ENCODE data around the gene LPAR1.
"Not testable (repeated sequence)": the region's sequence is repeated elsewhere in the genome, so short reads cannot be mapped to it uniquely, and the experiment has no call there.

Gene LPAR1

GRCh38 chr9:111038331-111039230, at the start of gene LPAR1:
TSS of gene LPAR1 (minus strand) at chr9:111038470. CDS start at chr9:110972117, 66,353 bp downstream.
- no peak for DNase-seq (ENCODE audit: low read depth in 2 of 2)

GRCh38 chr9:111078391-111079038, 40.2 kb upstream of the LPAR1 start:
- DNase-seq (ENCODE audit: low read depth in 2 of 2): no peak

- DNase-seq (ENCODE audit: low read depth in 2 of 2): no peak
These were observed 38.2 kb upstream of the LPAR1 start for GRCh38 chr9:111076519-111076918.

- DNase-seq (ENCODE audit: low read depth in 2 of 2): no peak
These were observed 37.8 kb upstream of the LPAR1 start for GRCh38 chr9:111076042-111076441.

- DNase-seq (ENCODE audit: low read depth in 2 of 2): no peak
These were observed 36.1 kb upstream of the LPAR1 start for GRCh38 chr9:111074395-111074794.

GRCh38 chr9:111069183-111069582, 30.9 kb upstream of the LPAR1 start:
- no peak for DNase-seq (ENCODE audit: low read depth in 2 of 2)

GRCh38 chr9:111068771-111069170, 30.5 kb upstream of the LPAR1 start:
- DNase-seq (ENCODE audit: low read depth in 2 of 2): no peak

GRCh38 chr9:111068383-111068730, 30.1 kb upstream of the LPAR1 start:
- no peak for DNase-seq (ENCODE audit: low read depth in 2 of 2)

GRCh38 chr9:111066468-111066867, 28.2 kb upstream of the LPAR1 start:
- no peak for DNase-seq (ENCODE audit: low read depth in 2 of 2)

- DNase-seq (ENCODE audit: low read depth in 2 of 2): no peak
These were observed 27.1 kb upstream of the LPAR1 start for GRCh38 chr9:111065414-111065813.

GRCh38 chr9:111064160-111064837, 26.0 kb upstream of the LPAR1 start:
- DNase-seq (ENCODE audit: low read depth in 2 of 2): no peak

GRCh38 chr9:111063332-111063731, 25.1 kb upstream of the LPAR1 start:
- no peak for DNase-seq (ENCODE audit: low read depth in 2 of 2)

- no peak for DNase-seq (ENCODE audit: low read depth in 2 of 2)
These were observed 19.9 kb upstream of the LPAR1 start for GRCh38 chr9:111058166-111058565.

- no peak for DNase-seq (ENCODE audit: low read depth in 2 of 2)
These were observed 18.3 kb upstream of the LPAR1 start for GRCh38 chr9:111056538-111056937.

GRCh38 chr9:111052791-111053190, 14.5 kb upstream of the LPAR1 start:
- no peak for DNase-seq (ENCODE audit: low read depth in 2 of 2)

- no peak for DNase-seq (ENCODE audit: low read depth in 2 of 2)
These were observed 13.1 kb upstream of the LPAR1 start for GRCh38 chr9:111051400-111051799.

GRCh38 chr9:111050819-111051218, 12.5 kb upstream of the LPAR1 start:
- no peak for DNase-seq (ENCODE audit: low read depth in 2 of 2)

GRCh38 chr9:111047287-111047686, 9.0 kb upstream of the LPAR1 start:
- DNase-seq (ENCODE audit: low read depth in 2 of 2): not testable (repeated sequence)

- no peak for DNase-seq (ENCODE audit: low read depth in 2 of 2)
These were observed 3.6 kb upstream of the LPAR1 start for GRCh38 chr9:111041902-111042301.

- DNase-seq (ENCODE audit: low read depth in 2 of 2): no peak
These were observed 2.2 kb upstream of the LPAR1 start for GRCh38 chr9:111040494-111040893.

GRCh38 chr9:111039231-111039906, 1.1 kb upstream of the LPAR1 start:
- DNase-seq (ENCODE audit: low read depth in 2 of 2): no peak

- no peak for DNase-seq (ENCODE audit: low read depth in 2 of 2)
These were observed 451 bp downstream of the LPAR1 start for GRCh38 chr9:111037708-111038330.

All from stimulated activated CD4-positive, alpha-beta T cell treated with anti-CD3 and anti-CD28 coated beads, Interleukin-12 subunit alpha, Interleukin-12 subunit beta, amount 100 ng/mL, for 24 hours (primary cell).